Epithelial cell of prostate (primary cell): ENCODE measurements around the gene BCAN.

ENCODE experiments used
- DNase-seq: peaks from one replicate; pipeline ENCODE4 v3.0.0-alpha.2; 2011; ENCODE audit warnings: low read depth, low spot score
- H3K27ac ChIP-seq: fragments of 450-650 bp; 2 replicates; pipeline ENCODE4 v1.5.1; 2017; ENCODE audit warnings: mild to moderate bottlenecking

BCAN gene

DNA sequence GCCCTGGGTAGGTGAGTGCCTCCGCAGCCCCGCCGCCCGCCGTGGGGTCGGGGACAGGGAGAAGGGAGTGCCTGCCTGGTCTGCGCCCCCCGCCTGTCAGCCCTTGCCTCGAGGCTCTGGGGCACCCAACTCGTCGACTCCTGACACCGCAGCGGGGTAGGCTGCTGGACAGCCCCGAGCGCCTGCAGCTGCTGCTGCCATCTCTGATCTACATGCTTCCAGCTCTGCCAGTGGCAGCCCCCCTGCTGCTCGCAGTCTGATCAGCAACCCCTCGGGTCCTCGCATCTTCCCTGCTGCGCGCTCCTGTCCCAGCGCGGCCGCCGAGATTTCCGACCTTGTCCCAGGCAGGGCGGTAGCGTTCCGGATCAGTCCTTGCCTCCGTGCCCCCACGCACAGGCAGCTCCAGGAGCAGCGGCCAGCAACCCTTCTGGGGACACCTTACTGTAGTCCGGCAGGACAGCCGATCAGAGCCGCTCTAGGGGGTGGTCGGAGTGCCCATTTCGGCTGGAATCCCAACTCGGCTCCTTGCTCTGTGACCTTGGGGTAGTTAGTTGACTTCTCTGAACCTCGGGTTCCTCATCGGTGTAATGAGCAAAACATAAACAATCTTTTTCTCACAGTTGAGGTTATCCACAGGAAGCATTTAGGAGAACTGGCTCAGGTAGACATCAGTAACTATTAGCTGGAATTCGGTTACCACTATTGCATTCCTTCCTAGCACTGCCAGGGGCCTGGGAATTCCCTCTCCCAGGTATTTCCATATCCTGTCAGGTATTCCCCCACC is 540 bp downstream of the BCAN start:
- no peak overlapping the region for H3K27ac ChIP-seq
- DNase-seq, result no peak

- no peak for DNase-seq
- no peak overlapping the region for H3K27ac ChIP-seq
Measured at GRCh38 chr1:156643049-156643777, 1.3 kb downstream of the BCAN start.

- H3K27ac ChIP-seq, result no peak overlapping the region
- no peak for DNase-seq
Measured at GRCh38 chr1:156643778-156644092, 1.8 kb downstream of the BCAN start.

DNA sequence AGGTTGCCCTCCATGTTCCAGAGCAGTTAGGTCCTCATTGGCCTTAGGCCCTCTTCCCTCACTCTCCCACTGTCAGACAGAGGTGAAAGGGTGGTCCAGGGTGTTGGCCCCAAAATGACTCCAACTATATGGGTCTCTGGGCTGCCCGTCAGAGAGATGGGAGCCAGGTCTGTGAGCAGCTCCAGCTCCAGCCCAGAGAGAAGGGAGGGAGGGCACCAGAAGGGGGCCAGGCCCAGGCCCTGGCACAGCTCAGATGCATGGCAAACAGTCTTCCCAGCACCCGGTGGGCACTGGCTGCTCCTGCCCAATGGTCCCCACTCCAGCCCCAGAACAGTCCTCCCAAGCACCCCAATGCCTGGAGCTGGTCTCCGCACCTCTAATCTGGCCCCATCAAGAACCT is 2.2 kb downstream of the BCAN start:
- no peak overlapping the region for H3K27ac ChIP-seq
- DNase-seq, result no peak

DNA sequence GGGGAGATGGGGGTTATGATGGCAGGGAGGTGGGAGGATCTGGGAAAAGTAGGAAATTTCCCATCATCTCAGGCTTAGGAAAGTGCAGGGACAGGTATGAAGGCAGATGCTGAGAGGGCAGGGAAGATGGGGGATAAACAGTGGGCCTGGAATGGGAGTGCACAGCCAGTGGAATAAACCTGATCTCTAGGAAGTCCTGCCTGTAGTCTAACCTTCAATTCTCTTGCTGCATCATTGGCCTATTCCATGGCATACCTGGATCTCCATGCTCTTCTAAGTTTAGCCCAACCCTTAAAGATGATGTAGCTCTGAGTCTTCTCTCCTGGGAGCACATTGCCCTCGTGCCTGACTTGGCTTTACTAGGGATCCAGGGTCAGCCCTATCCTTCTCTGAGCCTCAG is 2.7 kb downstream of the BCAN start:
- DNase-seq, result no peak
- no peak overlapping the region for H3K27ac ChIP-seq

GRCh38 chr1:156645056-156645455 is 3.1 kb downstream of the BCAN start:
- no peak for DNase-seq
- H3K27ac ChIP-seq, result no peak overlapping the region

DNA sequence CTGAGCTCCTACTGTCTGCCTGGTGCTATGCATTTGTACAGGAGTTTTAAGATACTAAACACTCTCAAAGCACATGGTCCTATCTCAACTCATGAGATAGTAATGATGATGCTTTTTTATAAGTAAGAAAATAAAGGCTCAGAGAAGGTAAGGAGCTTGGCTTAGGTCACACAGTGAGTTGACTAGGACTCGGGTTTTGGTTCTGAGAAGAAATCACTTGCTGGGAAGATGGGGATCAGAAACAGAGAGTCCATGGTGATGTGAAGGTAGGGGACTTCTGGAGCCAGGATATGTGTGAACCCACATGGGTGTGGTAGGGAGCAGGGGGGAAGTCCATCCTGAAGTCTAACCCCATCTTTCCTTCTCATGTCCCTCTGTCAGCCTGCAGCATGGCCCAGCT is 3.7 kb downstream of the BCAN start:
- DNase-seq, result no peak
- no peak overlapping the region for H3K27ac ChIP-seq

- no peak for DNase-seq
- no peak overlapping the region for H3K27ac ChIP-seq
Measured at GRCh38 chr1:156646738-156647211, 4.9 kb downstream of the BCAN start.

DNA sequence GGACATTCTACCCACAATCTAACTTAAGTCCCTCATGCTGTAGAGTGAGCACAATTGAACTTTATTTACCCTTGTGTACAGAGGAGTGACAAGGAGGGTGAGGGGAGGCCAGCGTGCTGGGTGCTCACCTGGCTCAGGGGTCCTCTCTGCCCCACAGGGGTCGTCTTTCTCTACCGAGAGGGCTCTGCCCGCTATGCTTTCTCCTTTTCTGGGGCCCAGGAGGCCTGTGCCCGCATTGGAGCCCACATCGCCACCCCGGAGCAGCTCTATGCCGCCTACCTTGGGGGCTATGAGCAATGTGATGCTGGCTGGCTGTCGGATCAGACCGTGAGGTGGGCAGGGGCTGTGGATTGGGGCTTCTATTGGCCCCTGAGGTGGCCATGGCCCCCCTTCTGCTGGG is 5.4 kb downstream of the BCAN start:
- no peak overlapping the region for H3K27ac ChIP-seq
- no peak for DNase-seq

DNA sequence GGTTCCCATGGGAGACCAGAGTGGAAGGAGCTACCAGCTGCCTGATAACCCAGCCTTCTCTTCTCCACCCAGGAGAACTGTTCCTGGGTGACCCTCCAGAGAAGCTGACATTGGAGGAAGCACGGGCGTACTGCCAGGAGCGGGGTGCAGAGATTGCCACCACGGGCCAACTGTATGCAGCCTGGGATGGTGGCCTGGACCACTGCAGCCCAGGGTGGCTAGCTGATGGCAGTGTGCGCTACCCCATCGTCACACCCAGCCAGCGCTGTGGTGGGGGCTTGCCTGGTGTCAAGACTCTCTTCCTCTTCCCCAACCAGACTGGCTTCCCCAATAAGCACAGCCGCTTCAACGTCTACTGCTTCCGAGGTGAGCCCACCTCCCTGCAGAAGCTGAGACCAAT is 6.6 kb downstream of the BCAN start:
- H3K27ac ChIP-seq, result no peak overlapping the region
- no peak for DNase-seq

DNA sequence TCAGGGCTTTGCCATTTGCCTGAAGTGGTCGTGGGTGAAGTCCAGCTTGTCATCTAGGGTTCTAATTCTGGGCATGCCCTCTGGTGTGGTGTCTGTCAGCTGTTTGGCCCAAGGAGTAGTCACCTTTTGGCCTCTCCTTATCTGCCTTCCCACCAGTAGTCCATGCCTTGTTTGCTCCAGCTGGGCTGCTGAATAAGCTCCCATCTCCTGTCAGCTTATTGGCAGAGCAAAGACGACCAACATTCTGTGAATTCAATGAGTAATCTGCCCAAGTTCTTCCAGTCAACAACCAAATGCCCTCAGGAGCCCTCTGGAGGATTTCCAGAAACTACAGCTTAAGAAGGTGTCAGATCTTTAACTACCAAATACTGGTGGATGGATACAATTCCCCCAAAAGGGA is 7.0 kb downstream of the BCAN start:
- no peak overlapping the region for H3K27ac ChIP-seq
- DNase-seq, result no peak

DNA sequence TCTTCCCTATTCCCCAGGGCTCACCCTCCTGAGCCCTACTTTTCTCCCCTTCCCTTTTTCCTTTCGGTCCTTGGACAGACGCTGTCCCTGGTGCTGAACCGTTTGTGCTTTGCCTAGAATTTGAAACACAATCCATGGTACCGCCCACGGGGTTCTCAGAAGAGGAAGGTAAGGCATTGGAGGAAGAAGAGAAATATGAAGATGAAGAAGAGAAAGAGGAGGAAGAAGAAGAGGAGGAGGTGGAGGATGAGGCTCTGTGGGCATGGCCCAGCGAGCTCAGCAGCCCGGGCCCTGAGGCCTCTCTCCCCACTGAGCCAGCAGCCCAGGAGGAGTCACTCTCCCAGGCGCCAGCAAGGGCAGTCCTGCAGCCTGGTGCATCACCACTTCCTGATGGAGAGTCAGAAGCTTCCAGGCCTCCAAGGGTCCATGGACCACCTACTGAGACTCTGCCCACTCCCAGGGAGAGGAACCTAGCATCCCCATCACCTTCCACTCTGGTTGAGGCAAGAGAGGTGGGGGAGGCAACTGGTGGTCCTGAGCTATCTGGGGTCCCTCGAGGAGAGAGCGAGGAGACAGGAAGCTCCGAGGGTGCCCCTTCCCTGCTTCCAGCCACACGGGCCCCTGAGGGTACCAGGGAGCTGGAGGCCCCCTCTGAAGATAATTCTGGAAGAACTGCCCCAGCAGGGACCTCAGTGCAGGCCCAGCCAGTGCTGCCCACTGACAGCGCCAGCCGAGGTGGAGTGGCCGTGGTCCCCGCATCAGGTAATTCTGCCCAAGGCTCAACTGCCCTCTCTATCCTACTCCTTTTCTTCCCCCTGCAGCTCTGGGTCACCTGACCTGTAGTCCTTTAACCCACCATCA is 10.4 kb downstream of the BCAN start:
- no peak overlapping the region for H3K27ac ChIP-seq
- DNase-seq, result no peak

- no peak for DNase-seq
- H3K27ac ChIP-seq, result no peak overlapping the region
Measured at GRCh38 chr1:156652992-156653355, 11.1 kb downstream of the BCAN start.

GRCh38 chr1:156654700-156655099 is 12.8 kb downstream of the BCAN start:
- no peak overlapping the region for H3K27ac ChIP-seq
- no peak for DNase-seq

GRCh38 chr1:156655151-156655903 is 13.4 kb downstream of the BCAN start:
- DNase-seq, result no peak
- no peak overlapping the region for H3K27ac ChIP-seq

- no peak for DNase-seq
- no peak overlapping the region for H3K27ac ChIP-seq
Measured at GRCh38 chr1:156655904-156656516, 14.1 kb downstream of the BCAN start.

DNA sequence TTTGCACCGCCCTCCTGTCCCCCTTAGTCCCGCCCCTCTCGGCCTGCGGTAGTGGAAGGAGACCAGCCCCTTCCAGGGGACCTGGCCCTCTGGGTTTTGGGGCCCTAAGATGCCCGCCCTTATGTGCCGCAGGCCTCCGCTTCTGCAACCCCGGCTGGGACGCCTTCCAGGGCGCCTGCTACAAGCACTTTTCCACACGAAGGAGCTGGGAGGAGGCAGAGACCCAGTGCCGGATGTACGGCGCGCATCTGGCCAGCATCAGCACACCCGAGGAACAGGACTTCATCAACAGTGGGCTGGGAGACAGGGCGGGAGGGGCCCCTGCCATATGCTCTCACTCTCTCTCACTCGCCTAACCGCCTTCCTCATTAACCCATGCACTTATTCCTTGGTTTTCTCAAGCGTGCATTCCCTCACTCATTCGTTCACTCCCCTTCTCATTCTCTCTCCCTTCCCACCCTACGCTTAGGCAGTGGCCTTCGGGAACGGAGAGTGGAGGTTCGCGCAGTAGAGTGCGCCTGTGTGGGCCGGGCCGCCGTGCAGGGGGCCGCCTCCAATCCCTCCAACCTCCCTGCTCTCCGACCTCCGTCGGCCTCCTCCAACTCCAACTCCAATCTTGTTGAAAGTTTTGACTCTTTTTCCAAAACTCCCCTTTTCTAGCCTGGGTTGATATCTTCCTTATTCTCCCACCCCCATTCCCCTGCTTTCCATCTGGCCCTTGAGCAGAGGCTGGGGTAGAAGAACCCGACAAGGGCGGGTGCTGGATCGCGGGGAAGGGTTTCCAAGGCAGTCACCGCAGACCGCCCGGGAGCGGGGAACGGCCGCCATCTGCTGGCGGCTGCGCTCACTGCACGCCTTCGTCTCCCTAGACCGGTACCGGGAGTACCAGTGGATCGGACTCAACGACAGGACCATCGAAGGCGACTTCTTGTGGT is 15.2 kb downstream of the BCAN start:
- no peak for DNase-seq

GRCh38 chr1:156657741-156658319 is 15.9 kb downstream of the BCAN start:
- H3K27ac ChIP-seq, result no peak overlapping the region
- no peak for DNase-seq

More for the DNA sequence above, 15.2 kb downstream of the BCAN start:
- H3K27ac ChIP-seq, result no peak overlapping the region
